K562 (cell line): ENCODE measurements around the gene RNF144A. TPM values are rescaled to one million over a fixed set of nuclear protein-coding genes. Genes with fewer than 3 reads are reported as not detected.

Experiments
- CHCHD3 ChIP-seq: fragments of 250-450 bp; sonication (Bioruptor Pico); IDR thresholded peaks from 2 replicates; pipeline ENCODE4 v2.1.2; 2022; ENCODE audit warnings: mild to moderate bottlenecking
- KLF16 ChIP-seq: IDR thresholded peaks from 2 replicates; pipeline ENCODE4 v1.6.1; 2016; ENCODE audit warnings: antibody characterized with exemption
- MCM5 ChIP-seq: fragments of 450-650 bp; IDR thresholded peaks from 2 replicates; pipeline ENCODE4 v1.6.1; 2016; ENCODE audit warnings: low read depth
- NONO ChIP-seq, 2 experiments: fragments of 200-400 bp in 1 of 2; fragments of 450-650 bp in 1 of 2; formaldehyde crosslinking in 1 of 2; IDR thresholded peaks; 2 replicates each; pipeline ENCODE4 v1.6.1; 2017; ENCODE audit warnings: low read depth in 2 of 2, mild to moderate bottlenecking in 2 of 2, moderate library complexity in 2 of 2, low read length in 1 of 2
- PHF8 ChIP-seq: fragments of 200-600 bp; sonication (generic); IDR thresholded peaks from 2 replicates; pipeline ENCODE4 v1.6.1; 2012; ENCODE audit warnings: mixed run types, mild to moderate bottlenecking, inconsistent platforms, low read length, moderate library complexity, borderline replicate concordance
- PPARD ChIP-seq: fragments of 250-450 bp; sonication (Bioruptor Pico); IDR thresholded peaks from 2 replicates; pipeline ENCODE4 v1.8.0; 2022; ENCODE audit warnings: inconsistent platforms, mild to moderate bottlenecking, moderate library complexity
- SIN3A ChIP-seq, 2 experiments: fragments of 150-350 bp in 1 of 2; IDR thresholded peaks; 2 replicates each; pipeline ENCODE4 v1.6.1; 2011 to 2016; ENCODE audit warnings: borderline replicate concordance in 2 of 2, low read depth in 2 of 2, low read length in 2 of 2, mild to moderate bottlenecking in 2 of 2, moderate library complexity in 2 of 2; ENCODE audit not compliant: control insufficient read depth in 1 of 2
- SMAD1 ChIP-seq: fragments of 150-350 bp; IDR thresholded peaks from 2 replicates; pipeline ENCODE4 v1.6.1; 2014; ENCODE audit warnings: low read length, low read depth; ENCODE audit not compliant: partially characterized antibody
- TAF1 ChIP-seq: IDR thresholded peaks from 2 replicates; pipeline ENCODE4 v1.6.1; 2011; ENCODE audit warnings: mild to moderate bottlenecking, low read length, moderate library complexity; ENCODE audit not compliant: insufficient read depth, control insufficient read depth, severe bottlenecking; ENCODE audit errors: extremely low read depth
- TSC22D4 ChIP-seq: fragments of 450-650 bp; IDR thresholded peaks from 2 replicates; pipeline ENCODE4 v1.6.1; 2016; ENCODE audit warnings: missing genetic modification characterization, missing biosample characterization, control low read depth
- ZBTB17 ChIP-seq: fragments of 450-650 bp; formaldehyde crosslinking; IDR thresholded peaks from 2 replicates; pipeline ENCODE4 v1.4.0; 2020; ENCODE audit warnings: mild to moderate bottlenecking
- ZKSCAN8 ChIP-seq: fragments of 200-800 bp; sonication (Bioruptor generic); IDR thresholded peaks from 2 replicates; pipeline ENCODE4 v1.6.1; 2016; ENCODE audit warnings: missing genetic modification characterization, missing compliant biosample characterization
- ZNF184 ChIP-seq: sonication (generic); formaldehyde crosslinking; IDR thresholded peaks from 2 replicates; pipeline ENCODE4 v1.5.0; 2020; ENCODE audit warnings: missing genetic modification reagents
- ZNF212 ChIP-seq: fragments of 450-650 bp; formaldehyde crosslinking; IDR thresholded peaks from 2 replicates; pipeline ENCODE4 v1.4.0; 2020; ENCODE audit warnings: mild to moderate bottlenecking
- ZNF239 ChIP-seq: fragments of 250-450 bp; sonication (Bioruptor Pico); IDR thresholded peaks from 2 replicates; pipeline ENCODE4 v1.4.0; 2020; ENCODE audit warnings: mild to moderate bottlenecking
- ZNF57 ChIP-seq: fragments of 450-650 bp; formaldehyde crosslinking; IDR thresholded peaks from 2 replicates; pipeline ENCODE4 v1.4.0; 2020; ENCODE audit warnings: mild to moderate bottlenecking, moderate library complexity
- ZNF830 ChIP-seq: fragments of 250-450 bp; sonication (Bioruptor Pico); IDR thresholded peaks from 2 replicates; pipeline ENCODE4 v1.5.0; 2021; ENCODE audit warnings: mild to moderate bottlenecking
- polyA plus RNA-seq, 8 experiments: library from polyadenylated mRNA; depleted of rRNA in 4 of 8; stranded (reverse) in 5 of 8; unstranded in 3 of 8; fragments of >200 nt; fragmentation: Nextera tagmentation in 2 of 8; fragmentation: Illumina TruSeq in 1 of 8; extraction: Ambion mirVana in 2 of 8; extraction: Trizol in 1 of 8; gene quantifications; 2 replicates each; pipeline versions ENCODE4 v1.2.1 to v1.2.3, GENCODE V29; 2011 to 2014; ENCODE audit warnings: inconsistent platforms in 1 of 8, missing spikeins in 1 of 8
- total RNA-seq, 7 experiments: library from RNA; depleted of rRNA in 6 of 7; stranded (reverse); fragments of >200 nt in 6 of 7; fragmentation: Illumina TruSeq in 2 of 7; extraction: Trizol in 2 of 7; gene quantifications; 2 replicates each; pipeline versions ENCODE4 v1.2.1 to v1.2.3, GENCODE V29; 2011 to 2021; ENCODE audit warnings: low replicate concordance in 1 of 7
- TF ChIP-seq, protein P1 (sequence below): fragments of 450-650 bp; formaldehyde crosslinking; IDR thresholded peaks from 2 replicates; pipeline ENCODE4 v1.4.0; 2020; ENCODE audit warnings: mild to moderate bottlenecking, moderate library complexity
- TF ChIP-seq, protein P2 (sequence below): sonication (generic); formaldehyde crosslinking; IDR thresholded peaks from 2 replicates; pipeline ENCODE4 v1.8.0; 2023; ENCODE audit warnings: mild to moderate bottlenecking, missing genetic modification reagents
- TF ChIP-seq, protein P3 (sequence below): sonication (generic); IDR thresholded peaks from 2 replicates; pipeline ENCODE4 v1.6.1; 2016
- TF ChIP-seq, protein P4 (sequence below): fragments of 450-650 bp; formaldehyde crosslinking; IDR thresholded peaks from 2 replicates; pipeline ENCODE4 v1.4.0; 2022; ENCODE audit warnings: missing genetic modification characterization
- TF ChIP-seq, protein P5 (sequence below): sonication (generic); formaldehyde crosslinking; IDR thresholded peaks from 2 replicates; pipeline ENCODE4 v1.8.0; 2022; ENCODE audit warnings: mild to moderate bottlenecking, missing genetic modification reagents

The RNF144A gene
- total and polyA plus RNA-seq, 9 of the 15 experiments (the other 6 are each of a cell fraction or from before 2014, with no cell fraction given) = 0.96 to 11.3 (median 6.2) TPM

DNA sequence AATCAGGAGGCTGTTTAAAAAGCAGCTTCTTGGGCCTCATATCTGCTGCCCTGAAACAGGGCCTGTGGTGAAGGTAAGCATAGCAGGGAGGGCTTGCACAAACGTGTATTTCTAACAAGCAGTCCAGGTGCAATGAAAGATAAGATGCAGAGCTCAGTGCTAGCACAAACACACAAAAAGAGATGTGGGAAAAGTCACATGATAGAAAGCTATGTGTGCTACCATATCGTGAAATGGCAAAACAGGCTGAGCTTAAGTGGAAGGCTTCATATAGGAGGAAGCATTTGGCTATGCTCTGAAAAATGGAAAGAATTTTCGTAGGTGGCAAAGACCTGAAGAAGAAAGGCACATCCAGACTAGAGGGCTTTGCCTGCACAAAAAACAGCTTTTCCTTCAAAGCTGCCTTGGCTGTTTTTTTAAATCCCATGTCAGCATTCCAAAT, 29.4 kb upstream of the RNF144A start (continued):
- TF ChIP-seq, protein P1, sequence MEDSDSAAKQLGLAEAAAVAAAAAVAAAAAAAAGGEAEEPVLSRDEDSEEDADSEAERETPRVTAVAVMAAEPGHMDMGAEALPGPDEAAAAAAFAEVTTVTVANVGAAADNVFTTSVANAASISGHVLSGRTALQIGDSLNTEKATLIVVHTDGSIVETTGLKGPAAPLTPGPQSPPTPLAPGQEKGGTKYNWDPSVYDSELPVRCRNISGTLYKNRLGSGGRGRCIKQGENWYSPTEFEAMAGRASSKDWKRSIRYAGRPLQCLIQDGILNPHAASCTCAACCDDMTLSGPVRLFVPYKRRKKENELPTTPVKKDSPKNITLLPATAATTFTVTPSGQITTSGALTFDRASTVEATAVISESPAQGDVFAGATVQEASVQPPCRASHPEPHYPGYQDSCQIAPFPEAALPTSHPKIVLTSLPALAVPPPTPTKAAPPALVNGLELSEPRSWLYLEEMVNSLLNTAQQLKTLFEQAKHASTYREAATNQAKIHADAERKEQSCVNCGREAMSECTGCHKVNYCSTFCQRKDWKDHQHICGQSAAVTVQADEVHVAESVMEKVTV = 0 out of 2 replicates have a peak, but pooled peaks have one; percentile 35
- TF ChIP-seq PHF8 (no peak), TAF1 (no peak), ZKSCAN8 (CRISPR knock-in tag) (0 out of 2 replicates have a peak, but pooled peaks have one; percentile 25), ZNF239 (CRISPR knock-in tag) (peak; percentile 60; the same call in 1 of the 2 replicates), SMAD1 (no peak), KLF16 (peak; percentile 85), ZNF830 (no peak), MCM5 (no peak), CHCHD3 (CRISPR knock-in tag) (no peak), PPARD (no peak), ZNF212 (CRISPR knock-in tag) (peak; percentile 63; the same call in 1 of the 2 replicates), SIN3A (IDR thresholded peaks at IDR 0.05; ENCODE audit: borderline replicate concordance in 2 of 2, control insufficient read depth in 1 of 2, low read depth in 2 of 2, low read length in 2 of 2) (no peak), ZNF57 (CRISPR knock-in tag) (no peak), ZNF184 (CRISPR knock-in tag) (no peak), TSC22D4 (tag) (no peak), NONO (IDR thresholded peaks at IDR 0.05; ENCODE audit: low read depth in 2 of 2, low read length in 1 of 2) (0 out of 4 replicates have a peak, but pooled peaks of 1 of the 2 experiments have one; percentile 73), ZBTB17 (CRISPR knock-in tag) (0 out of 2 replicates have a peak, but pooled peaks have one; percentile 70)
- TF ChIP-seq, protein P2, sequence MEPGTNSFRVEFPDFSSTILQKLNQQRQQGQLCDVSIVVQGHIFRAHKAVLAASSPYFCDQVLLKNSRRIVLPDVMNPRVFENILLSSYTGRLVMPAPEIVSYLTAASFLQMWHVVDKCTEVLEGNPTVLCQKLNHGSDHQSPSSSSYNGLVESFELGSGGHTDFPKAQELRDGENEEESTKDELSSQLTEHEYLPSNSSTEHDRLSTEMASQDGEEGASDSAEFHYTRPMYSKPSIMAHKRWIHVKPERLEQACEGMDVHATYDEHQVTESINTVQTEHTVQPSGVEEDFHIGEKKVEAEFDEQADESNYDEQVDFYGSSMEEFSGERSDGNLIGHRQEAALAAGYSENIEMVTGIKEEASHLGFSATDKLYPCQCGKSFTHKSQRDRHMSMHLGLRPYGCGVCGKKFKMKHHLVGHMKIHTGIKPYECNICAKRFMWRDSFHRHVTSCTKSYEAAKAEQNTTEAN (CRISPR knock-in tag) = peak; percentile 94
- TF ChIP-seq, protein P3, sequence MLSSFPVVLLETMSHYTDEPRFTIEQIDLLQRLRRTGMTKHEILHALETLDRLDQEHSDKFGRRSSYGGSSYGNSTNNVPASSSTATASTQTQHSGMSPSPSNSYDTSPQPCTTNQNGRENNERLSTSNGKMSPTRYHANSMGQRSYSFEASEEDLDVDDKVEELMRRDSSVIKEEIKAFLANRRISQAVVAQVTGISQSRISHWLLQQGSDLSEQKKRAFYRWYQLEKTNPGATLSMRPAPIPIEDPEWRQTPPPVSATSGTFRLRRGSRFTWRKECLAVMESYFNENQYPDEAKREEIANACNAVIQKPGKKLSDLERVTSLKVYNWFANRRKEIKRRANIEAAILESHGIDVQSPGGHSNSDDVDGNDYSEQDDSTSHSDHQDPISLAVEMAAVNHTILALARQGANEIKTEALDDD = peak; percentile 33; the same call in 1 of the 2 replicates
- TF ChIP-seq, protein P4, sequence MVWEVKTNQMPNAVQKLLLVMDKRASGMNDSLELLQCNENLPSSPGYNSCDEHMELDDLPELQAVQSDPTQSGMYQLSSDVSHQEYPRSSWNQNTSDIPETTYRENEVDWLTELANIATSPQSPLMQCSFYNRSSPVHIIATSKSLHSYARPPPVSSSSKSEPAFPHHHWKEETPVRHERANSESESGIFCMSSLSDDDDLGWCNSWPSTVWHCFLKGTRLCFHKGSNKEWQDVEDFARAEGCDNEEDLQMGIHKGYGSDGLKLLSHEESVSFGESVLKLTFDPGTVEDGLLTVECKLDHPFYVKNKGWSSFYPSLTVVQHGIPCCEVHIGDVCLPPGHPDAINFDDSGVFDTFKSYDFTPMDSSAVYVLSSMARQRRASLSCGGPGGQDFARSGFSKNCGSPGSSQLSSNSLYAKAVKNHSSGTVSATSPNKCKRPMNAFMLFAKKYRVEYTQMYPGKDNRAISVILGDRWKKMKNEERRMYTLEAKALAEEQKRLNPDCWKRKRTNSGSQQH (CRISPR knock-in tag) = 0 out of 2 replicates have a peak, but pooled peaks have one; percentile 40
- TF ChIP-seq, protein P5, sequence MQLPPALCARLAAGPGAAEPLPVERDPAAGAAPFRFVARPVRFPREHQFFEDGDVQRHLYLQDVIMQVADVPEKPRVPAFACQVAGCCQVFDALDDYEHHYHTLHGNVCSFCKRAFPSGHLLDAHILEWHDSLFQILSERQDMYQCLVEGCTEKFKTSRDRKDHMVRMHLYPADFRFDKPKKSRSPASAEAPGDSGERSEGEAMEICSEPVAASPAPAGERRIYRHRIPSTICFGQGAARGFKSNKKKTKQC (CRISPR knock-in tag) = no peak
